GM18520 (cell line): ENCODE measurements around the gene TP73.

ENCODE experiments used
- ATAC-seq: cut with Tn5 transposase; IDR thresholded peaks from one replicate; pipeline ENCODE4 v1.9.1; 2021; ENCODE audit not compliant: unreplicated experiment

The TP73 gene

GRCh38 chr1:3759796-3760195 lies 107.5 kb downstream of the TP73 start:
- no peak for ATAC-seq

GRCh38 chr1:3761296-3762010 lies 109.1 kb downstream of the TP73 start:
- no peak for ATAC-seq

GRCh38 chr1:3762151-3762872 lies 110.0 kb downstream of the TP73 start:
- ATAC-seq: no peak

- no peak for ATAC-seq
Measured at GRCh38 chr1:3762873-3763228, 110.5 kb downstream of the TP73 start.

- ATAC-seq: no peak
Measured at GRCh38 chr1:3763351-3764125, 111.2 kb downstream of the TP73 start.

GRCh38 chr1:3767328-3767925 lies 115.1 kb downstream of the TP73 start:
- ATAC-seq: no peak

GRCh38 chr1:3768811-3769390 lies 116.6 kb downstream of the TP73 start:
- no peak for ATAC-seq

GRCh38 chr1:3770047-3770765 lies 117.9 kb downstream of the TP73 start:
- ATAC-seq: no peak

- no peak for ATAC-seq
Measured at GRCh38 chr1:3771108-3772026, 119.1 kb downstream of the TP73 start.

GRCh38 chr1:3772027-3772714 lies 119.9 kb downstream of the TP73 start:
- ATAC-seq: no peak

- ATAC-seq: no peak
Measured at GRCh38 chr1:3772715-3773571, 120.6 kb downstream of the TP73 start, which contains the start of gene SMIM1. TSS of gene SMIM1 (plus strand) at chr1:3772749. CDS start at chr1:3775374, 2,625 bp downstream.

- no peak for ATAC-seq
Measured at GRCh38 chr1:3773572-3774275, 121.4 kb downstream of the TP73 start.

- ATAC-seq: no peak
Measured at GRCh38 chr1:3774276-3774945, 122.1 kb downstream of the TP73 start.

GRCh38 chr1:3774946-3775489 lies 122.7 kb downstream of the TP73 start:
- no peak for ATAC-seq

- ATAC-seq: no peak
Measured at GRCh38 chr1:3775490-3776230, 123.3 kb downstream of the TP73 start.
